Activated T-helper 1 cell treated with Interleukin-2 at 50 U/mL for 16 hours (primary cell): ENCODE results near the gene UCN.
"Not testable (repeated sequence)": the region's sequence is repeated elsewhere in the genome, so short reads cannot be mapped to it uniquely, and the experiment has no call there.

Experiments used
- DNase-seq: peaks from one replicate; pipeline ENCODE4 v3.0.0-alpha.2; 2020; ENCODE audit warnings: low read depth

UCN gene

GRCh38 chr2:27282892-27283291 is 25.4 kb downstream of the UCN start:
- no peak for DNase-seq

GRCh38 chr2:27281855-27282559 is 26.2 kb downstream of the UCN start, which contains the start of gene TRIM54:
TRIM54 (plus strand) TSS chr2:27282429; CDS start chr2:27282732, 303 bp downstream.
- no peak for DNase-seq

DNA sequence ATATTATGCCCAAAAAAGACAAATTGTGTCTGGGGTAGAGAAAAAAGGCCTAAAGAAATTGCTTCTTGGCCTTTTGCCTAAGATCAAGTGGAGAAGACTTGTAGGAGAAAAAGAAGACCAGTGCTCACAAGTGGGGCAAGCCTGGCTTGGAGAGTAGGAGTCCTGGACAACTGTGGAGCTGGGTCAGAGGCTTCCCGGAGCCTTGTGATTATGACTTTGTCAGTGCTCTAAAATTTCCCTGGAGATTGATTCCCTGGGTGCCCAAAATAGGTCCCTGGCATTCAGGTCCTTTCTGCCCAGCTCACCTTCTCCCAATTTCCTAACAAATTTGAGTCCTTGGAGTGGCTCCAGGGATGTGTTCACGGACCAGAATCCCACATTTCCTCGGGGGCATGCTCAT is 26.8 kb downstream of the UCN start:
- DNase-seq, result no peak

DNA sequence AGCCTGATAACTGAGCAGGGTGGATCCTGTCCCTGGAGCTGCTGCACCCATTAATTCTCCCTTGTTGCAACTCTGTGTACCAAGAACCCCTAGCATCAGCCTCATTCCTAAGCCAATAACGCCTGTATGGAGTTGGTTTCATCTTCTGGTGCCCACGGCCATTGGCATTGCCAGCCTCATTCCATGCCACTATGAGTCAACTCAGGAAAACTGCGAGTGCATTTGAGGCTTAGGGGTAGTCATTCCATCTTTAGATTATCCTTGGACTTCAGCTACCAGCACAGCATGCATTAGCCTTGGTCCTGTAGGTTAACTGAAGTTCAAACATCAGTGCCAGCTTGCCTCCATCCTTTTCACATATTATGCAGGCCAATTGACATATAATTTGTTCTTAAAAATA is 27.4 kb downstream of the UCN start:
- no peak for DNase-seq

GRCh38 chr2:27278010-27278409 is 30.2 kb downstream of the UCN start:
- no peak for DNase-seq

DNA sequence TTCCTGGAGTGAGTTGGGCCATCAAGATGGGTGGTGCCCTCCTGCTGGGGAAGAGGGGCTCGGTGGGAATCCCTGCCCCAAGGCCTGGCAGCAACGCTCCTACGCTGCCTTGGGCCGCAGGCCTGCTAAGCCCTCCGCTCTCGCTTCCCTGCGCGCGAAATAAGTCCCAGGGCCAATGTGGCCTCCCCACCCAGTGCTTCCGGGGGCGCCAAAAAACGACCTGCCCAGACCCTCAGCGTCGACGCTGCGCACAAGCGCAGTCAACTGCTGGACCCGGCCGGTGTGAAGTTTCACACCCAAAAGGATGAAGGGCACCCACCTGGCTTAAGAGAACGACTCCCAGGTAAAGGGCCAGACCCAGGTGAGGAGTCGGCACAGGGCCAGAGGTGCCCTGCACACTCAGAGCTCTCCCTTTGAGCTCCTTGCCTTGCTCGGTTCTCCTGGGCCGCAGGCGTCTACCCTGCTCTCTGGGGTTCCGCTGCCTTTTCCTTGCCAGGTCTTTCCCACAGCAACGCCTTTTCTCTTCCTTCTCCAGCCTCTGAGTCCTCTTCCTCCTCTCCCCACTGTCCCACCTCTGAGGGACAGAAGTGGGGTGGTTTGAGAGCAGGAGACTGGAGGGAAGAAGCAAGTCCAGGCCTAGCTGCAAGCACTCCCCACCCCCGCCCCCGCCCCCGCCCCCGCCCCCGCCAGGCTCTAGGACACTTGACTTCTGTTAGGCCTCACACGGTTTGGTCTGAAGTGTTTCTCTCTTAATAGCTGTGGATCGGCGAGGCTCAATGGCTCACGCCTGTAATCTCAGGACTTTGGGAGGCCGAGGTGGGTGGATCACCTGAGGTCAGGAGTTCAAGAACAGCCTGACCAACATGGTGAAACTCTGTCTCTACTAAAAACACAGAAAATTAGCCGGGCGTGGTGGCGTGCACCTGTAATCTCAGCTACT is 32.8 kb downstream of the UCN start, which contains the start of gene DNAJC5G:
TSS of gene DNAJC5G (plus strand) at position 223 of the 940 bp plus-strand sequence. CDS start 1,296 bp downstream, outside the sequence.
- DNase-seq, result no peak

DNA sequence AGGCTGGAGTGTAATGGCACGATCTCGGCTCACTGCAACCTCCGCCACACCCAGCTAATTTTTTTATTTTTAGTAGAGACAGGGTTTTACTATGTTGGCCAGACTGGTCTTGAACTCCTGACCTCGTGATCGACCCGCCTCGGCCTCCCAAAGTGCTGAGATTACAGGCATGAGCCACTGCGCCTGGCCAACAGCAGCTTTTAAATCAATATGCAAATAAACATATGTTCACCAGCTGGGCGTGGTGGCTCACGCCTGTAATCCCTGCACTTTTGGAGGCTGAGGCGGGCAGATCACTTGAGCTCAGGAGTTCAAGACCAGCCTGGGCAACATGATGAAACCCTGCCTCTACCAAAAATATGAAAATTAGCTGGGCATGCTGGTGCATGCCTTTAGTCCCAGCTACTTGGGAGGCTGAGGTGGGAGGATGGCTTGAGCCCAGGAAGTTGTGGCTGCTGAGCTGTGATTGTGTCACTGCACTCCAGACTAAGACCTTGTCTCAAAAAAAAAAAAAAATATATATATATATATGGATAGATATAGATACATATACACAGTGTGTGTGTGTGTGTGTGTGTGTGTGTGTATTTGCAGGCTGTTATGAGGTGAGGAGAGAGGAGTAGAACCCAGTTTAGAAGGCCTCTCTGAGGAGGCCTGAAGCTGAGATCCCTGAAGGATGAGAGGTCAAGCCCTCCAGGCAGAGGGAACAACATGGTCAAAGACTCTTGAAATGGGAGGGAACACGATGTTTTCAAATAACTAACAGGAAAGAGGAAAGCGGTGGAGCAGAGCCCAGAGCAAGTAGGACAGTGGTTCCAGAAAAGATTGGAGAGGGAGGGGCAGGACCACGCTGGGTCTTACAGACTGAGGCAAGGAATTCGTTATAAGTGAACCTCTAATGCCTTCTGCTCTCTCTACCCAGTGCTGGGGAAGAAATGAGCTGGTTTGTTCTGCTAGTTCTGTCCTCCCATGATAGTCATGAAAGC is 35.4 kb downstream of the UCN start:
- not testable (repeated sequence) for DNase-seq

GRCh38 chr2:27271631-27272340 is 36.5 kb downstream of the UCN start:
- no peak for DNase-seq

GRCh38 chr2:27270670-27271069 is 37.6 kb downstream of the UCN start:
- no peak for DNase-seq

- DNase-seq, result no peak
Observed at GRCh38 chr2:27270131-27270530, 38.1 kb downstream of the UCN start.

- not testable (repeated sequence) for DNase-seq
Observed at GRCh38 chr2:27268296-27268695, 39.9 kb downstream of the UCN start.

GRCh38 chr2:27265536-27265870 is 42.7 kb downstream of the UCN start:
- DNase-seq, result no peak

- peak; percentile 46 for DNase-seq
Observed at GRCh38 chr2:27264753-27265535, 43.3 kb downstream of the UCN start.

DNA sequence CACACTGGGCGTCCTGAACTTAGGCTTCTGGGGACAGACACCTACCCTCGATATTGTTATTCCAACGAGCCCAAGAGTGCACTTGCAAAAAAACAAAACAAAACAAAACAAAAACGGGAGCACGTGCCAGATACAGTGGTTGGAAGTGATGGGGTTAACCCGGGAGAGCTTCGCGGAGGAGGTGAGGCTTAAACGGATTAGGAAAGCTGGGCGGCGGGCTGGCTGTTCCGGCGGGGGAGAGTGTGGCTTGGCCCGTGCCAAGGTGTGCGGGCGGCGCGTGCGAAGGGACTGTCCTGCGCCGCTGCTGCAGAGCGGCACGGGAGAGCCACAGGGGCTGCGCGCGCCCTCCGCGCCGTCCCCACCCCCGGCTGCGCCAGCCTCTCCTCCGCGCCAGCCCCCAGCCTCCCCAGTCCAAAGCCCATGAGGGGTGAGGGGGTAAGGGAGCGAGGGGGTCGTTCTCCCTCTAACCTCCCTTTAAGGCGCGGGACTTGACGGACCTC is 43.9 kb downstream of the UCN start:
- DNase-seq, result no peak

DNA sequence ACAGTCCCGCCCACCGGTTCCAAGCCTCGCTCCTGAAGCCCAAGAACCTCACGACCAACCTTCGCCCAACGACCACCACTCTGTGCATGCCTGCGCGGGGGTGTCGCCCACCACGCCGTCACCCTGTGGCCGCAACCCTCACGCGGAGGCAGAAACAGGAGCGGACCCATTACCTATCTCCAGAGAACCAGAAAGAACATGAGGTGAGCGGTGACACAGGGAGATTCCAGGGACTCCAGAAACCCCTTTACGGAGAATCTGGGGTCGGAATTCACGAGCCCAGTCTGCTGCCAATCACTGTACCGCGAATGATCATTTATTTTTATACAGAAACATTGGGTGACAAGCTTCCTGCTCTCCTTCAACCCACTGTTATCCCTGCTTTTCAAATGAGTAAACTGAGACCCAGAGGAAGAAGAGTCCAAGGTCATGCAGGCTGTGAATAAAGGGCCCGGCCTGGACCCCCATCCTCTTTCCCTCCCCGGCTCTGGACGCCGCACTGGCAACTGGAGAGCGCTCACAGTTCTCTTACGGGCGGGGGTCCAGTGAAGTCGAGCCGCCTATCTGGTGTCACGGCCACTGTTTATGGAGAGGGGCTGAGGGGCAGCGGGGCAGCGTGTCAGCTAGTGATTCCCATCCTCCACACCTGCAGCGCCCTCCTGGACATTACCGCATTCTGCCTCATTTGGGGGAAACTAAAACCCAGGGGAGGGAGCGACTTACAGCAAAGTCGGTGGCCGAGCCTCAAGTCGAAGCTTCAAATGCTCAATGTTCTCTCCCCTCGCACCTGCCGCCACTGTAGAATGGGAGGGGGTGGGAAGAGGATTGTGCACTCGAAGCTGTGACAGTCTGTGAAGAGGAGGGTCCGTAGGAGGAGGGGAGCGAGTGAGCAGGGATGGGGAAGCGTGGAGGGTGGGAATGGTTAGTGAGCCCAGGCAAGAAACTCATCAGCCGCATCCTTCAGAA is 44.7 kb downstream of the UCN start:
- no peak for DNase-seq

DNA sequence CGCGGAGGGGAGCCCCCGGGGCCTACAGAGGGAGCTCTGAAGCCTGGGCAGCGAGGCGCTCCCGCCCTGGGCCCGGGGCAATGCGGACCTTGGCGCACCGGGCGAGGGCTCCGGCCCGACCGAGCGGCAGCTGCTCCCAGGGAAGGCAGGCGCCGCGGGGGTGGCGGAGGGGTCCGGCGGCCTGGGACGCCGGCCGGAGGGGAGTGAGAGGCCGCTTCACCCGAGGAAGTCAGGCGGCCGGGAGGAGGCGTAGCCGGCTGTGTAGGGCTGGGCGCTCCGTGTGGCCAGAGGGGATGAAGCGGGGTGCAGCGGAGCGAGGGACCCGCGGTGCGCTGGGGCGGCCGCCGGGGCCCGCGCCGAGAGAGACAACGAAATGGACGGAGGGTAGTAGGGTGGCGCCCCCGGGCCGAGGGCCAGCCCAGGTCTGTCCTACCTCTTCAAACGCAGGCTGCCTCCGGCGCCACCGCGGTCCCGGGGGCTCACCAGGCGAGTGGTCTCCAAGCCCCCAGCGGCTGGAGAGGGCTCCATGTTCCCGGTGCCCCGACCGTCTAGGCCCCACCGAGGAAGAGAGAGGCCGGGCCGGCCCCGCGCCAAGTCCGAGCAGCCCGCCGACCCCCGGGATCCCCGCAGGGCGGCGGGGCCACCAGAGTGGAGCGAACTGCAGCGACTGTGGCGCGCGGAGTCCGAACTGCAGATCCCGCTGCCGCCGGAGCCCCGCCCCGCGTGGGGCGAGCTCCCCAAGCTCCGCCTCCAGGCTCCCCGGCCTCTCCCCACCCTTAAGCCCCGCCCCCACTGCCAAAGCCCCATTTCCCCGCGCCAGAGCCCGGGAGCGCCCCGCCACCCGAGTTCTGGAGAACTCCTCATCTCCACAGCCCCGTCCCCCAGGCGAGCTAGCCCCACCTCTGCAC is 45.6 kb downstream of the UCN start, which contains the start of gene SLC30A3:
TSS of gene SLC30A3 (minus strand) at position 669 of the 908 bp plus-strand sequence. CDS start at position 528, 141 bp downstream.
- DNase-seq, result peak; percentile 47

- DNase-seq, result no peak
Observed at GRCh38 chr2:27261926-27262298, 46.3 kb downstream of the UCN start.
